ENCODE results near the gene GPX1. TPM values are rescaled to one million over a fixed set of nuclear protein-coding genes. Genes with fewer than 3 reads are reported as not detected.
A peak's percentile ranks its signal among the peaks of the same experiment; 100 is the strongest.
"Not testable (repeated sequence)": the region's sequence is repeated elsewhere in the genome, so short reads cannot be mapped to it uniquely, and the experiment has no call there.

The GPX1 gene
- 100 to 1,000 TPM in 7 of 10 donors, 10 to 100 TPM in 3; 81.4 to 150 (median 113) TPM for polyA plus RNA-seq (ENCODE audit: insufficient read length in 10 of 10)
- long read RNA-seq, donor 1, transcript GPX1-202 (2 exons, 1,151 nt), result major isoform, 84 of 123 reads
- long read RNA-seq, donor 1, transcript GPX1-201 (1 exons, 1,135 nt), result minor isoform, 38 of 123 reads
- long read RNA-seq, donor 1, partial matches to known transcripts, result 0 of 123 reads
- long read RNA-seq, donor 1, other reads (novel, unspliced or antisense), result 0 of 123 reads
- long read RNA-seq, donor 2, transcript GPX1-202 (2 exons, 1,151 nt), result major isoform, 71 of 102 reads
- long read RNA-seq, donor 2, transcript GPX1-201 (1 exons, 1,135 nt), result minor isoform, 31 of 102 reads
- long read RNA-seq, donor 2, partial matches to known transcripts, result 0 of 102 reads
- long read RNA-seq, donor 2, other reads (novel, unspliced or antisense), result 0 of 102 reads
- long read RNA-seq, donor 3, partial matches to known transcripts, result 0 of 2 reads
- long read RNA-seq, donor 3, other reads (novel, unspliced or antisense), result 0 of 2 reads
- long read RNA-seq, donor 4, transcript GPX1-202 (2 exons, 1,151 nt), result major isoform, 64 of 84 reads
- long read RNA-seq, donor 4, transcript GPX1-201 (1 exons, 1,135 nt), result minor isoform, 19 of 84 reads
- long read RNA-seq, donor 4, partial matches to known transcripts, result 0 of 84 reads
- long read RNA-seq, donor 4, other reads (novel, unspliced or antisense), result 0 of 84 reads
- long read RNA-seq, donor 5, transcript GPX1-202 (2 exons, 1,151 nt), result major isoform, 80 of 122 reads
- long read RNA-seq, donor 5, transcript GPX1-201 (1 exons, 1,135 nt), result minor isoform, 41 of 122 reads
- long read RNA-seq, donor 5, partial matches to known transcripts, result 0 of 122 reads
- long read RNA-seq, donor 5, other reads (novel, unspliced or antisense), result 0 of 122 reads
- long read RNA-seq, donor 6, transcript GPX1-202 (2 exons, 1,151 nt), result major isoform, 74 of 119 reads
- long read RNA-seq, donor 6, transcript GPX1-201 (1 exons, 1,135 nt), result minor isoform, 44 of 119 reads
- long read RNA-seq, donor 6, partial matches to known transcripts, result 0 of 119 reads
- long read RNA-seq, donor 6, other reads (novel, unspliced or antisense), result 0 of 119 reads
- long read RNA-seq, donor 7, transcript GPX1-201 (1 exons, 1,135 nt), result minor isoform, 20 of 52 reads
- long read RNA-seq, donor 7, transcript GPX1-202 (2 exons, 1,151 nt), result major isoform, 32 of 52 reads
- long read RNA-seq, donor 7, partial matches to known transcripts, result 0 of 52 reads
- long read RNA-seq, donor 7, other reads (novel, unspliced or antisense), result 0 of 52 reads
- long read RNA-seq, donor 8, transcript GPX1-202 (2 exons, 1,151 nt), result major isoform, 39 of 76 reads
- long read RNA-seq, donor 8, transcript GPX1-201 (1 exons, 1,135 nt), result minor isoform, 36 of 76 reads
- long read RNA-seq, donor 8, partial matches to known transcripts, result 0 of 76 reads
- long read RNA-seq, donor 8, other reads (novel, unspliced or antisense), result 0 of 76 reads
- long read RNA-seq, donor 9, transcript GPX1-201 (1 exons, 1,135 nt), result minor isoform, 6 of 16 reads
- long read RNA-seq, donor 9, transcript GPX1-202 (2 exons, 1,151 nt), result major isoform, 10 of 16 reads
- long read RNA-seq, donor 9, partial matches to known transcripts, result 0 of 16 reads
- long read RNA-seq, donor 9, other reads (novel, unspliced or antisense), result 0 of 16 reads

DNA sequence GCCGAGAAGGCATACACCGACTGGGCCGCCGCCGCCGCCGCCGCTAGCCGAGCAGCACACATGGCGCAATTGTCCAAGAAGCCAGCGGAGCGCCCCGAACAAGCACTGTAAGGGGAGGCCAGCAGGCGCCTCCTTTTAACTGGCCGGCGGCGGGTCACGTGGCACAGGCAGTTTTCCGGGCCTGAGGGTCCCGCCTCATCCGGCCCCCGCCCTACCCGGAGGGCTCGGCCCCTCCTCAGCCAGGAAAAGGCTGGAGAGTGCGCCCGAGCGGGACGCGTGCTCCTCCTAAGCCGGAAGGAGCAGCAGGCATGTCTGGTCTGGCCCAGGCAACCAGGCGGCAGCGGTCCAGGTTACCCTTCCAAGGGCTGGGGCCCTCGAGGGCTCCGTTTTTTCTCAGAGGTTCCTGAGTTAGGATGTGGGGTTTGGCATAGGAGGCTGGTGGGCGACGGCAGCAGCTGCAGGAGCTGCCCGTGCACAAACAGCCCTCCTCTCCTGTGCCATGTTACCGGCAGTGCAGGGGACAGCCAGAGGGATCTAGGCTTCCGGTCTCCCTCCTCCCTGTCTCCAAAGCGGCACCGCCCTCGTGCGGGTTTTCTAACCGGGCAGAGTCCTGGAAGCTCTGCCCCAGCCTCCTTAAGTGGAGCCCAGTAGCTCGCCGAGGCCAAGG is at the start of gene GPX1:
TSS of gene GPX1 (minus strand) at position 137 of the 667 bp plus-strand sequence. CDS start at position 62, 75 bp downstream.
- peak; percentile 94 to 97 (median 95) for DNase-seq

- no peak for DNase-seq
Observed at GRCh38 chr3:49406571-49407565, 48.7 kb upstream of the GPX1 start.

GRCh38 chr3:49405570-49405969 is 47.4 kb upstream of the GPX1 start:
- not testable (repeated sequence) for DNase-seq

DNA sequence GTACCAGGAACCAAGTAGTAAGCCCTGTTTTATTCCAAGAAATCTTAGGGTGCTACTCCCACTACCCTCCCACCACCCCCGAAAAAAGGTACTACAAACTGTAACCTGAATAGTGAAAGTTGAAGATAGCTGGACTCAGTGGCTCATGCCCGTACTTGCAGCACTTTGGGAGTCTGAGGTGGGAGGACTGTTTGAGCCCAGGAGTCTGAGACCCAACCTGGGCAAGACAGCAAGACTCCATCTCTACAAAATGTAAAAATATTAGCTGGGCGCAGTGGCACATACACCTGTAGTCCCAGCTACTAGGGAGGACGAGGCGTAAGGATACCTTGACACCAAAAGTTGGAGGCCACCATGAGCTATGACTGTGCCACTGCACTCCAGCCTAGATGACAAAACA is 45.7 kb upstream of the GPX1 start:
- DNase-seq, result no peak

GRCh38 chr3:49401766-49402165 is 43.6 kb upstream of the GPX1 start:
- DNase-seq, result no peak

DNA sequence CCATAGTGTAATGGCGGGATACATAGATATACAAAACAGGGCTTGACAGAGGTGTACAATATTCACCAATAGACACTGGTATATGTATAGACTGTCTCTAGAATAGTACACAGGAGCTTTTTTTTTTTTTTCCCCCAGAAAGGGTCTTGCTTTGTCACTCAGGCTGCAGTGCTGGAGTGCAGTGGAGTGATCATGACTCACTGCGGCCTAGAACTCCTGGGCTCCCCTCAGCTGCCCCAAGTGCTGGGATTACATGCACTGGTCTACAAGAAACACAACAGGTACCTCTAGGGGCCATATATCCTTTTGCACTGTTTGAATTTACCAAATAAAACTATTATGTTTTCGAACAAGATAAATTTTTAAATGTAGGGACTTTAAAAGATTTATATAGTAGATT is 41.3 kb upstream of the GPX1 start:
- DNase-seq, result no peak

- DNase-seq, result peak in 1 of 3 donors; percentile 63
Observed at GRCh38 chr3:49397470-49397869, 39.3 kb upstream of the GPX1 start.

GRCh38 chr3:49391310-49391709 is 33.2 kb upstream of the GPX1 start:
- DNase-seq, result not testable (repeated sequence)

GRCh38 chr3:49389297-49389696 is 31.1 kb upstream of the GPX1 start:
- DNase-seq, result no peak

DNA sequence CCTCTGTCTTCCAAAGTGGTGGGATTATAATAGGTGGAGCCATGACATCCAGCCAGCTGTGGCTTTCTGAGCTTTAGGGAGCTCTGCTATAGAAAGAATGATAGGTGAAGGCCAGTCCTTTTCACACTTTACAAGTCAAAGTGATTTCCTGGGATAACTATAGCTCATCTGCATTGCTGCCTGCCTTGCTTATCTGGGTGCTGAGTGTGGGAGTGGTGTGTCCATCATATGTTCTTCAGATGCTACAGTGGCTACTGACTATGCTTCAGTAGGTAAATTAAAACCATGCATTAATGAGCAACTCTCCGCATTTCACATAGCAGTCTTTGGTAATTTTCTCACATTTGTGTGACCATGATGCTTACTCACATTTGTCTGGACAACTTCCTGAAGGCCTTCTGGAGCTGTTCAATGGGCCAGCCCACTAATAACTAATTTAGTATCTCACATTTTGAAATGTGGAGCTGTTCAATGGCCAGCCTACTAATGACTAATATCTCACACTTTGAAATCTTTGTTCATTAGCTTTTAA is 30.2 kb upstream of the GPX1 start:
- no peak for DNase-seq

GRCh38 chr3:49387721-49388120 is 29.6 kb upstream of the GPX1 start:
- no peak for DNase-seq

GRCh38 chr3:49386056-49386756 is 28.1 kb upstream of the GPX1 start:
- DNase-seq, result no peak

GRCh38 chr3:49385617-49386016 is 27.5 kb upstream of the GPX1 start:
- no peak for DNase-seq

DNA sequence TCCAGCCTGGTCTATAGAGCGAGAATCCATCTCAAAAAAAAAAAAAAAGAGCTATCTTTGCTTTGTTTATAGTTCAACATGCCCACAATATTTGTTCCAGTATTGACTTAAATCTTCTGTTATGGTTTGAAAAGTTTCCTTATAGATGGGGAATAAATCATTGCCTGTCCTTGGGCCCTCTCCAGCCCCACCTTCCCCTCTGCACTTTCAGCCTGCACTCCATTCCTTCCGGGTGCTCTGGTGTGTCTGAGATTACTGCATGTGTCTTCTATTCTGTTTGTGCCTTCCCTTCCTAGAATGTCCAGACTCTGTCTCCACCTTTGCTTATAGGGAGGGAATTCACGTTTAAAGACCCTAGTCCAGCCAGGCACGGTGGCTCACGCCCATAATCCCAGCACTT is 25.2 kb upstream of the GPX1 start:
- DNase-seq, result no peak

- DNase-seq, result peak in 1 of 3 donors; percentile 54
Observed at GRCh38 chr3:49378249-49378895, 20.2 kb upstream of the GPX1 start.

DNA sequence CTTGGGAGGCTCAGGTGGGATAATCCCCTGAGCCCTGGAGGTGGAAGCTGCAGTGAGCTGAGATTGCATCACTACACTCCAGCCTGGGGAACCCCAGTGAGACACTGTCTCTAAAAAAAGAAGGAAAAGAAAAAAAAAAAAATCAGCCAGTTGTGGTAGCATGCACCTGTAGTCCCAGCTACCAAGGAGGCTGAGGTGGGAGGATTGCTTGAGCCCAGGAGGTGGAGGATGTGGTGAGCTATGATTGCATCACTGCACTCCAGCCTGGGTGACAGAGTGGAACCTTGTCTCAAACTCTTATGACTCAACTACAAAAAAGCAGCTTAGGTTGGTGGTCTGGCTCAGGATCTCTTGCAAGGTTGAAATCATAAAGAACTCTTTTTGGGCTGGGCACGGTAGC is 19.3 kb upstream of the GPX1 start:
- DNase-seq, result no peak

DNA sequence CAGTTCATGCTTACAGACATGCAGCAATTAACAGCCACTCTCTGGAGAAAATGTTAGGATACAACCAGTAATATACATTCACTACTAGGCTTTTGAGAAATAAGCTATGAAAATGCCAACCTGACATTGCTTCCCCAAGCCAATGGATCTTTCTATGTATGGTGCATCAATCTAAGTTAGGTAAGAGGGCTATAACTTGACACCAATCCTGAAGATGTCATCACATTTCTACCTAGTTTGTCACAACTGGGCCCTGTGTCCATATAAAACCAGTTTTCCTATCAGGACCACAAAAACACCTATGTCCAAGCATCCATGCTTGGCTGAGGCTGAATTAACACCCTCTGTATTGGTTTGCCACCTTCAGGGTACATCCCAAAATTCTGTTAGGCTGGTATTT is 13.8 kb upstream of the GPX1 start:
- no peak for DNase-seq
